ENCODE data around the gene COL10A1.

COL10A1 gene

DNA sequence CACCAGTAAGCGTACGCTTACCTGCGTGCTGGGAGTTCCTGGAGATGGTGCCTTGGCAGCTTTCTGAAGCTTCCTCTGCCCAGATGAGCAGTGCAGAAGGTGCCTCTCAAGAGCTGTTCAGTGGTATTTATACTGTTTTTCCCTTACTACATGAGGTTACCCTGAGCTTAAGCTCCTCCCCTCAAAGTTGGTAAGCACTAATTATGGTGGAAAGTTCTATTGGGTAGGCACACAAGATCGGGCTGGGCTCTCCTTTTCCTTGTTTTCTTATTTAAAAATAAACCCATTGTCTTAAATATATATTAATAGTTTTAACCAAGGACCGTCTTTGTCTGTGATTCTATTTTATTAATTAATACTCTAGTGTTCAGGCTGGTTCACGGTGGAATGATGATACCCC, at the start of gene COL10A1:
Gene COL10A1 (minus strand): TSS at position 101 of the 400 bp plus-strand sequence. CDS start 640 bp downstream, outside the sequence.
- DNase-seq (ENCODE audit: low spot score) = no peak

DNA sequence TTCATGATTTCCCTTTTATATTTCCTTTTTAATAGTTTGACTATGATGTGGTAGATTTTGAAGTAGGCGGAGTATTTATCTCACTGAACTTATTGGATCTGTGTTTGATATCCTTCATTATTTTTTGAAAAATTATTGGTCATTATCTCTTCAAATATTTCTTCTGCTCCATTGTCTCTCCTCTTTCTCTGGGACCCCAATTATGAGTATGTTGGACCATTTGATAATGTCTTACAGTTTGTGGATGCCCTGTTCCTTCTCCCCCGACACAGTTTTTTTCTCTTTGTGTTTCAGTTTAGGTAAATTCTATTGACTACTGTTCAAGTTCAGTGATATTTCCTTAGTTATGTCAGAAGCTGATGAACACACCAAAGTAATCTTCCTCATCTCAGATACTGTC, 49.4 kb upstream of the COL10A1 start:
- DNase-seq (ENCODE audit: low spot score) = no peak

DNA sequence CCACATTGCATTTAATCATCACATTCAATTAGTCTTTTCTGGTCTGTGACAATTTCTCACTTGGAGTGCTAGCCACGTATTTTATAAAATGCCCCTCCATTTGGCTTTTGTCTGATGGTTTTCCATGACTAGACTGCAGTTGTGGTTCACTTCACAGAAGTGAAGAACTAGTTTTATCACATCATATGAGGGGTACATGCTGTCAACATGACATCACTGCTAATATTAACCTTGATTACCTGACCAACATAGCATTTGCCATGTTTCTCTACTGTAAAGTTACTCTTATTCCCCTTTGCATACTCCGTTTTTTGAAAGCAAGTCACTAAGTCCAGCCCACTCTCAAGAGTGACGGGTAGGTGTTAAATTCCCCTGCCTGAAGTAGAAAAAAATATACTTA, 48.0 kb upstream of the COL10A1 start:
- DNase-seq (ENCODE audit: low spot score) = no peak

DNA sequence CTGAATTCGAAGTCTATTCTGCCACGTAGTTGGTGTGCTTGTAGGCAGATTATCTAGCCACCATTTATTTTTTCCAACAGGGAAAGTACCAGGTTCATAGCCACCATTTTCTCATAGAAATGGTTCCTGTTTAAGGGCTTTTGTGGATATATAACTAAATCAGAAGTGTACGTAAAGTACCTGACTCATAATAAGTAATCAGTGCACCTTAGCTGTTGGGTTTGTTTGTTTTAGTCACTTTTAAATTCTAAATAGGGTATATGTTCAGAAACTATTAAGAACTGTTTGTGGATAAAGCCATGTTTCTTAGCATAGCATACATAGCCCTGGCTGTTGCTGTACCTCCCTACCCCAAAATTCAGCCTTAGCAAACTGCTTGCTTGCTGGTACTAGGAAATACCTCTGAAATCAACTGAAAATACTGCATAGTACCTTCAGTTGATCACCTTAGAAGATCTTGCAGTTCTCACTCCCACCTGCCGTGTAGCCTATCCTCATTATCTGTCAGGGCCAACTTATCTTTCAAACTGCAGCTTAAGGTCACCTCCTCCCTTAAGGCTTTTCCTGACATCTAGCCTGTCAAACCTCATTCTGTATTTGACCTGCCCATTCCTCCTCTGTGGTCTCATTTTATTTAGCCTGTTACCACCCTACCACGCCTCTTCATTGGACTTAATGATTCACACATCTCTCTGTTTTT, 44.6 kb upstream of the COL10A1 start:
- DNase-seq (ENCODE audit: low spot score) = no peak

DNA sequence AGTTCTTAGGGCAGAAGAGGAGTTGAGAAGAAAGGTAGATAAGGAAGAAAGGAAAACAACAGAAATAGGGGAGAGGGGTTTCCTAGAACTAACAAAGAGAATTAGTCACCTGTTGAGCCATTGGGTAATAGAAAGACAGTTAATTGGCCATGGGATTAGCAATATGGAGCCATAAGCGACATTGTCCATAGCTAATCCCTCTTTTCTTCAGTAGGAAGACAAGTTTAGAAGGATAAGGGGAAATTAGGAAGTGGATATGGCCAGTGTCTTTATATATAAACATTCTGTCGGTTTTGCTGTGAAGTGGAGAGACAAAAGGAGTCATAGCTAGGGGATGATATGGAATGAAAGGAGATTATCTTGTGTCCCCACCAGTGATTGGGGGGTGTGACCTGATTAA, 43.9 kb upstream of the COL10A1 start:
- DNase-seq (ENCODE audit: low spot score) = no peak

DNA sequence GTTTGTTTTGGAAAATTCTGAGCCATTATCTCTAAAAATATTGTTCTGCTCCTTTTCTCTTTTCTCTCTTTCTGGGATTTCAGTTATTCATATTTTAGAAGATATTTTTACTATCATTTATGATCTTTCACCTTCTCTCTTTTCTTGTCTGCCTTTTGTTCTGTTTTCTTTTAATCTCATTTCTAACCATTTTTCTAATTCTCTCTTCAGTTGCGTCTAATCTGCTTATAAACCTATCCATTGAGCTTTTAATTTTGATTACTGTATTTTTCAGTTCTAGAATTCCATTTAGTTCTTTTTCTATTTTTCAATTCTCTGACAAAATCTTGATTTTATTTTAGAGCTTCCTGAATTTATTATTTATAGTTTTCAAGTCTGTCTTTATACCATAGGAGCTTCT, 42.2 kb upstream of the COL10A1 start:
- DNase-seq (ENCODE audit: low spot score) = no peak

DNA sequence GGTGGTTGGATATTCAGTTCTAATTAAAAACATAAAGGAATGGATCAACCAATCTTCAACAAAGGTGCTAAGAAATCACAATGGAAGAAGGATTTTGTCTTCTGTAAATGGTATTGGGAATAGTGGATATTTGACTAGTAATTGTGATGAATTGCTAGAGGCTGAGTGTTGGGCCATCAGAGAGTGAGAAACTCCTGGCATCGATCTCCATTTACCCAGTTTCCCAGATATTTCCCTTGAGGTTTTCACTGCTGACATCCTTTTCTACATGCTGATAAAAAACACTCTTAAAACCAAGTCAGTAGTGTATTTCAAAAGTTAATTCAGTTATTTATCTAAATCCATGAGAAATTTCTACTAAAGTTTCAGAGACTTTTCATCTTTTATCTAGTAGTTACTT, 40.4 kb upstream of the COL10A1 start:
- DNase-seq (ENCODE audit: low spot score) = no peak

DNA sequence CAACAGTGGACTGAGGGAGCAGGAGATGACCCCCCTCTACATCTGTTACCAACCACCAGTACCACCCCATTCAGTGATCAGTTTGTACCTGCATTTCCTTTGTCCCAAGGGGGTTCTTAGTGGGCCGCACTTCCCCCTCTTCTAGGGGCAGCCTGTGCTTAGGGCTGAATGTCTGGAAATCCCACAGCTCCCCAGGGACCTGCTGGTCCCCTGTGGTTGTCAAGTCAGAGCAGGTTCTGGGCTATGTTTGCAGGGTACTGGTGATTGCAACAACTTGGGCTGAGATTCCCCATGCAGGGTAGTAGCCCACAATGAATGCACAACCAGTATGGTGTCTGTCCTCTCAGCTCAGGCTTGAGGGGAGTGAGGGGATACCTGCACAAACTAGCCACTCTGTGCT, 39.7 kb upstream of the COL10A1 start:
- no peak for DNase-seq (ENCODE audit: low spot score)

DNA sequence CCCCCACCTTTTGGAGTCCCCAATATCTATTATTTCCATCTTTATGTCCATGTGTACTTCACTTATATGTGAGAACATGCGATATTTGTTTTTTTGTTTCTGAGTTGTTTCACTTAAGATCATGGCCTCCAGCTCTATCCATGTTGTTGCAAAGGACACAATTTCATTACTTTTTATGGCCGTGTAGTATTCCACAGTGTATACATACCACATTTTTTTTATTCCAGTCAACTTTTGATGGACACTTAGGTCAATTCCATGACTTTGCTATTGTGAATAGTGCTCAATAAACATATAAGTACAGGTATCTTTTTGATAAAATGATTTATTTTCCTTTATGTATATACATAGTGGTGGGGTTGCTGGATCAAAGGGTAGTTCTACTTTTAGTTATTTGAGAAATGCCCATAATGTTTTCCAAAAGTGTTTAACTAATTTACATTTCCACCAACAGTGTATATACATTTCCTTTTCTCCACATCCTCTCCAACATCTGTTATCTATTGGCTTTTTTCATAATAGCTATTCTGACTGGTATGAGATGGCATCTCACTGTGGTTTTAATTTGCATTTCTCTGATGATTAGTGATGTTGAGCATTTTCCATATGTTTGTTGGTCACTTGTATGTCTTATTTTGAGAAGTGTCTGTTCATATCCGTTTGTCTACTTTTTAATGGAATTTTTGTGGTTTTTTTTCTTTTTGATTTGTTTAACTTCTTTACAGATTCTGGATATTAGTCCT, 34.0 kb upstream of the COL10A1 start:
- no peak for DNase-seq (ENCODE audit: low spot score)

DNA sequence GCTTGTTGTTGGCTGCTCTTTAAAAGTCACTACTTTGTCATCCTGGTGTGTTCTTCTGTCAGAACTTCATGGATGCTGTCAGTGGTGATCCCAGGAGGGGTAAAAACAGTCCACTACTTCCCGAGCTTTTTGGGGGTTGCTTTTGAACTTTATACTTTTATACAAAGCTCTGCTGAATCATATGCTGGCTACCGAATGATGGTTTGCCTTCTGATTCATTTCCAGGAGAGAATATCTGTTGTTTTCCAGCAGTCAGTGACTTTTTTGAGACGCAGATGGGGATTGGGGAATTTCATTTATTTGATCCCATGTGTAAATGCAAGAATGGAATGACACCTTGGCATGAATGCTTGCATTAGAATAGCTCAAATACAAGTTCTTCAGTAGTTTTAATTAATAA, 32.7 kb upstream of the COL10A1 start:
- peak; percentile 32 for DNase-seq (ENCODE audit: low spot score)

DNA sequence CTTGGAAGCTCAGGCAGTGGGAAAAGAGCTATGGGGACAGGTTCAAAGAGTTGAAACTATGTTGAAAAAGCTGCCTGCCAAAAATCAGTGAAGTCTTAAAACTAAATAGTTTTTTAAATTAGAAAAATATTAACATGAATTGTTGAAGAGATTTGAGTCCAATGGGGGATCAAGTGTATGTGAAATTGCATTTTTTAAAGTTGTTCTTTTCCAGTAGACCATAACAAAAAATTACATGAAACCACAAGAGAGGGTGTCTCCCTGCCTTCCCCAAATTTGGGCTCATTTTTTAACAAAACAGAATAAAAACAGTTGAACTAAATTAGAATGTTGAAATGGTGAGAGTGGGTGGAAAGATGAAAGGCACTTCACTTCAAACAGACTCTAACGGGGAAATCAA, 31.5 kb upstream of the COL10A1 start:
- DNase-seq (ENCODE audit: low spot score) = no peak

DNA sequence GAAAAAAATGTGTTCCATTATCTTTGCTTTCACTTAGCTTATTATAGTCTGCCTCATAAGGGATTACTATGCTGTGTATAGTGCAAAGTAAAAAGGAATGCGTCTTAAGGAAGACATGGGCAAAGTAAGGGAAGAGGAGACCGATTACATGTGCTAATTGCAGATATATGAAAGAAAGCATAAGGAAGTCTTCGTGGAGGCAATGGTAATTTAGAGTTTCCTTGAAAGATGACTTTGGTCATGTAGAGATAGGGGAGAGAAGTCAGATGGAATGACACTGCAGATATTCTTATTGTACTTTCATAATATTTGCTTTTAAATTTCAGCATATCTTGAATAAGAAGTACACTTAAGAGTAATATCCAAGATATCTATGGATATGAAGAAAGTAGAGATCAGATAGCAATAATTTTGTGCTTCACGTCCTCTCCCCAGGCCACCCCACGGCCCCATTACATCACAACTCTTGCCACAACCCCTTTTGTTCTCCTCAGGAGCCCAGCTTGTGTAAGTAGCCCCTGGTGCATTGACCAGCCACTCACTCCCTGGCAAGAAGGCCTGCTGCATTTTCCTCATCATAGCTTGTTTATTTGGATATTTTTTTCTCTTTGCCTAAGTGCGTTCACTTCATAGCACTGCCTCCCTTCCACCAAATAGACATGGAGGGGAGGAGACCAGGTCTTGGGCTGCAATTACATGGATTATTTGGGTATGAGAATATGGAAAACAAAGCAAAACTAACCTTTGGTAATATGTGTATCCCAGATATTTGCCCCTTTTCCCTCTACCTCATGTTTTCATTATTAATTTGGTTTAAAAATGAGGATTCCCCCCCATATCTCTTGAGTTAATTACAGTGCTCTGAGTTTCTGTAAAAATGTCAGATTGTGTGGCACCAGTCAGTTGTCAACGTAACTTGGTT, 30.7 kb upstream of the COL10A1 start:
- DNase-seq (ENCODE audit: low spot score) = no peak

DNA sequence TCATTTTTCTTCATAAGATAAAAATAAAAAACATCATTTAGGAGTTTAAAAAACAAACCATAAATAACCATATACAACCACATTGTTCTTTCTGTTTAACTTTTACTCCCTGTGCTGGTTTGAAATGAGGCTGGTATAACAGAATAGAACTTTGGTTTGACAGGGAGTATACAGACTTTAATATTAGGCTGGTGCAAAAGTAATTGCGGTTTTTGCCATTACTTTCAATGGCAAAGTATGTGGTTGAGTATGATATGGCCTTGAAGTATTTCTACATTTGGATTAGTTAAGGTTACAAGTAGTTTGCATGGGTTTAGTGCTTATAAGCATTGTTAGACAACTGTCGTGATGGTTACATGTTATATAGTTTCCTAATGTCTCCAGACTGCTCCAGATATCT, 29.0 kb upstream of the COL10A1 start:
- DNase-seq (ENCODE audit: low spot score) = no peak

DNA sequence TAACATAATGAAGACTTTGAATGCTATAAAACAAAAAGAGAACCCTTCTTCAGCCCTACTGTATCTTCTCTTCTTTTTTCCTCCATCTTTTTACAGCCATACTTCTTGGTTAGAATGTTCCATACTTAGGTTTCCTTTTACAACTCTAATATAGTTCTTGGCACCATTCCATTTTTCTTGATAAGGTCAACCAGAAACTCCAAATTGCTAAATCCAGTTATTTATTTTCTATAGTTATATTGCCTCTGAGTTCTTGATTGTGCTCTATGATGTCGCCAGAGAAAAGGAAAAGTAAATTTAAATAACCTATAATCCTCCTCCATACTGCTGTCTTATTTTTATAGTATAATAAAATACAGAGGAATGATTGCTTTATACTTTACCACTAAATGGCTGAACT, 26.7 kb upstream of the COL10A1 start:
- no peak for DNase-seq (ENCODE audit: low spot score)

DNA sequence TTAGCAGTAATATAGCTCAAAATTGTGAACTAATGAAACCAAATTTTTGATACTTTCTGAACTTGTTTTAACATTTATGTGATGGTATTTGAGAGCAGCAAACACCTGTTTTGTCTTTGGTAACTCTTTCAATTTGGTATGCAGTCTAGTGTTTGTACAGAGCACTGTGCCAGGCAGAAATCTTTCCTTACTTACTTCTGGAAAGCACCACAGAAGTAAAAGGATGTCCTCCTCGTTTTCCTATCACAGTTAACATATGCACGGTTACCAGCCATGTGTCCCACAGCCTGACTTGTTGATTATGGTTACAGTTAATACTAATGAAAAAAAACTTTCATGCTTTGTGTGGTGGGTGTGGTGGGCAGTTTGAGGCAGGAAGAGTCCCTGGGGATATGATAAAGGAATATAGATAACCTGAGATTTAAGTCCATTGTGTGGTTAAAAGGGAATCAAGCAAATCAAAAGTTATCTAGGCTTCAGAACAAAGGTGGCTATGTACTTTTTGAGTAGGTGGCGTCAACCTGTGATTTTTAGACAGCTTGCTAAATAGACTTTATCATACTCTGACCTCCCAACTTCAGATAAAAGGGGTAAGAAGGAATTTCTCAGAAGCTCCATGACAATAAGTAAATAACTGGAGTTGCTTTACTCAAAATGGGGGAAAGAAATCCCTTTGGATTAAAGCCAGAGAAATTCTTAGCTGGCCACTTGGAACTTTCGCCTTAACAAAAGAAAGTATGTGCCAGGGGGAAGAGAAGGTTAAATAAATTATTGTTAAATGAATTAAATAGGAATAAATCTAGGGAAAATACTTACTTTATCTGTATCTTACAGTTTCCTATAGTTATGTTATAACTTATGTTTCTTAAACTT, 20.1 kb upstream of the COL10A1 start:
- DNase-seq (ENCODE audit: low spot score) = no peak

DNA sequence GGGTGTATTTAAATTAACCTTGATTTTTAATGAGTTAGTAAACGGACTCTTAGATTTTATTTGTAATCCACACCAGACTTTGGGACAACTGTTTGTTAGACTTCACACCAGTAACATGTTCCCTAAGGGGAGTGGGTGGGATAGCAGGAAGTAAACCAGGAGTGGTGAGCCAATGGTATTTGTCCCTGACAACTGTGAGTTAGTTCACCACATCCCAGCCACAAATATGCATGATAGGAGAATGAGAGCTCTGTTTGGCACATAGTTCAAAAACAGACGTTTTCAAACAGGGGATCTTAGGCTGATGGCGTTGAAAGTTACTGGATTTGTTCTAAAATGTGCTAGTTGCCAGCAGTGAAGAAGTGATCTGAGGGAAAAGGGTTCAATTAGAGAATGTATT, 18.7 kb upstream of the COL10A1 start:
- peak; percentile 87 for DNase-seq (ENCODE audit: low spot score)

DNA sequence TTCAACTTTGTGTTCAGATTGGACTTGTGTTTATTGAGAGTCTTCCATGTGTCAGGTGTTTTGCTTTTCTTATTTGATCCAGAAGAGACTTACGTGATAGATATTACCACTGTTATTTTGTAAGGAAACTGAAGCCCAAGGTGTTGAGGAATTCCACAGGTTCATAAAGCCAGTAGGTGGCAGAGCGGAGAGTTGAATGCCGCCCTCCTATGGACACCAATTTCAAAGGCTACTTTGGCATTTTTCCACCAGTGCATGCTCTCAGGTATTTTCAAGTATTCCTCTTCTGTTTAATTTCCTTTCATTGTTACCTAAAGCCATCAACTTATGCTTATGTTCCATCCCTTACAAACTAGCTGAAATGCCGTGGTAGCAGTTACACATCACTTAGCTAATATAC, 14.0 kb upstream of the COL10A1 start:
- no peak for DNase-seq (ENCODE audit: low spot score)

DNA sequence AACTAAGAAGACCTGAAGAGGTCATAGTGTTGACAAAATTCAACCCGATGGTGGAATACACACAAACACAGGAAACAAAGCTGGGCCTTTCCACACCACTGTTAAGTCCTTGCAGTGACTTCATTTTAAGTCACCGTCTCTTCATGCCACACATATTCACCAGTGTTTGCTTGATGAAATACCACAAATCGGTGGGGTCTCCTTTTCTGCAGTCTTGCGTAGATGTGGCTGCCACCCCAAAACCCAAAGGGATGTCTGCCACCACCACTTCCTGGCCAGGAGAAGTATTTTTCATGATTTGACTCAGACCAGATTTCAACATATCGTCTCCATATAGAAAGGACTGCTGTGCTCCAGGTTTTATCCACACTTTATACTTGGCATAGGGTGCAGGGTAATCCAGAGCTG, 11.0 kb upstream of the COL10A1 start:
- no peak for DNase-seq (ENCODE audit: low spot score)

DNA sequence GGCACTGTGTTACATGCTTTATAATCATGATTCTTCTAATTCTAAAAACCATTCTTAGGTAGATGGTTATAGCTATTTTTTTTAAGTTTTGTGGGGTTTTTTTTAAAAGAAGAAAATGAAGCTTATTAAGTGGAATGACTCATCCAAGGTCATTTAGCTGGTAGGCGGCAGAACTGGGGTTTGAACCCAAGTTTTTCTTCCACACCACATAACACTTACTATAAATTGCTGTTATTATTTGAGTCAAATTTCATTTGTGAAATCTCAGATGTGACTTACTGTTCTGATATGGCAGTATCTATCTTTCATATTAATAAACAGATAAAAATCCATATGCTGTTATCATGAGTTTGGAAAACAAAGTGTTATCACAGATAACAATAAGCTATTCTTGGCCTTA, 10.4 kb upstream of the COL10A1 start:
- no peak for DNase-seq (ENCODE audit: low spot score)

DNA sequence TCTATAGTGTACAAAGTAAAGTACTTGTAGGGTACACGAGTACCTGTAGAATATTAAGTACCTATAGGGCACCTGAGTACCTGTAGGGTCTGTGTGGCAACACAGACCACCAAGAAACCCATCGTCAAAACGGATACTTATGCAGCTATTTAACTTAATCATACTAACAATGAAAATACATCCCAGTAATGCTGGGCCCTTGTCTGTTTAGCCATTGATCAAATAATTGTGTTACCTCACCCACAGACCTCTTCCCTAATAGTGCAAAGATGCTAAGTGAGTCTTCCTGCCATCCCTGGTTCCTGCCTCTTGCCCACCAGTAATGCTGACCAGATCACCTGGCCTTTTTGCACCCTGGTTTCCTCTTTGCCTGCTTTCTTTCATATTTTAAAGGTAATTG, 7.5 kb upstream of the COL10A1 start:
- no peak for DNase-seq (ENCODE audit: low spot score)

DNA sequence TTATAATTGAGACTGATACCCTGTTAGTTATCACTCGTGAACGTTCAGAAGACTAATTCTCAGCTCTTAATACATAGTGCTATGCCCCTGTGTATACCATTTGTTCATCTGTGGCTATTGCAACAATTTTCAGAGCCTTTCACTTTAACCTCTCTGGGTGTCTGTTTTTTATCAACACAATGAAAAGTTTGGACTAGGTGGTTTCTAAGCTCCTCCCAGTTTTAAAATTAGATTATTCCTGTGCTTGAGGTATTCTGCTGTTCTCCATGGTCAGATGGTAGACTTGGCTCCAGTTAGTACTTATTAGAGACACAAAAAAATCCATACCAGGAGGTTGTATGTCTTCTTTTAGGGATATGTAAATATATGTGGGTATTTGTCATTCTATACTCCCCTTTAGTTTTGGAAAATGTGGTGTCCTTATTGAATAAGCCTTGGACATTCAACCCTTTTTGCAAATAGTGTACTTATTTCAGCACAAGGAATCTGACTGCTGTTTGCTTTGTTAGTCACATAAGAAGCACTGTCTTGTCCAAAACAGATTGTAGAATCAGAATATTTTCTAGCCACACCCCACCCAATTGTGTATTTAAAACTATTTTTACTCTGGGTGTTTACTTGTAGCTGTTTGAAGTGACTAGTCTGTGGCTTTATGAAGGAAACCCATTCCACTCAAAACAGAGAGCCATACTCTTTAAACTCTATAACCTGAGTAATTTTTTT, 2.0 kb upstream of the COL10A1 start:
- DNase-seq (ENCODE audit: low spot score) = peak; percentile 28

All from AG08395 (cell line).